ENCODE data around the gene LYRM1. TPM values are rescaled to one million over a fixed set of nuclear protein-coding genes. Genes with fewer than 3 reads are reported as not detected.

LYRM1 gene
- total RNA-seq, 2 donors from 2014 or later: 13.1 to 16.8 TPM

GRCh38 chr16:20956319-20956718, 55.7 kb downstream of the LYRM1 start:
- DNase-seq: no peak
- H3K27me3 Mint-ChIP-seq (ENCODE audit: insufficient read depth): no peaks in the 10 kb centered on the region
- Histone ChIP-seq H3K27me3 (ENCODE audit: control insufficient read depth, insufficient read depth, low read length, poor library complexity, severe bottlenecking) (no peaks in the 10 kb centered on the region), H3K36me3 (ENCODE audit: control insufficient read depth, insufficient read depth, low read length) (no peaks in the 10 kb centered on the region), H3K9me3 (ENCODE audit: control insufficient read depth, low read length) (no peaks in the 10 kb centered on the region), H3K4me1 (ENCODE audit: control insufficient read depth, insufficient read depth, low read length) (no peaks in the 10 kb centered on the region), H3K9ac (ENCODE audit: extremely low read depth, low read length, poor library complexity, severe bottlenecking) (no peak overlapping the region), H3K4me3 (ENCODE audit: low read length) (no peak overlapping the region), H3K27ac (ENCODE audit: low read depth, low read length) (no peak overlapping the region)
- H3K4me1 Mint-ChIP-seq: no peaks in the 10 kb centered on the region
- no peak overlapping the region for H3K27ac Mint-ChIP-seq
- 94 to 100% methylated on average over 1 to 3 of the region's 3 CpGs for WGBS, 2 experiments (ENCODE audit: insufficient coverage in 1 of 2, insufficient read length in 1 of 2)
- no peak overlapping the region for H3K4me3 Mint-ChIP-seq
- H3K9me3 Mint-ChIP-seq: no peaks in the 10 kb centered on the region
- no peaks in the 10 kb centered on the region for H3K36me3 Mint-ChIP-seq (ENCODE audit: low read depth)
- no peak for TF ChIP-seq CTCF (conservative IDR thresholded peaks at IDR 0.05)

GRCh38 chr16:20957153-20957552, 56.6 kb downstream of the LYRM1 start:
- H3K9ac ChIP-seq (ENCODE audit: extremely low read depth, low read length, poor library complexity, severe bottlenecking): no peak overlapping the region
- Mint-ChIP-seq H3K4me1 (no peaks in the 10 kb centered on the region), H3K4me3 (no peak overlapping the region), H3K36me3 (ENCODE audit: low read depth) (no peaks in the 10 kb centered on the region), H3K27ac (no peak overlapping the region), H3K9me3 (no peaks in the 10 kb centered on the region), H3K27me3 (ENCODE audit: insufficient read depth) (no peaks in the 10 kb centered on the region)
- TF ChIP-seq CTCF (conservative IDR thresholded peaks at IDR 0.05): no peak
- 89 to 100% methylated on average over 1 to 2 of the region's 3 CpGs for WGBS, 2 experiments (ENCODE audit: insufficient coverage in 1 of 2, insufficient read length in 1 of 2)
- no peak overlapping the region for H3K4me3 ChIP-seq (ENCODE audit: low read length)
- no peaks in the 10 kb centered on the region for H3K9me3 ChIP-seq (ENCODE audit: control insufficient read depth, low read length)
- no peaks in the 10 kb centered on the region for H3K36me3 ChIP-seq (ENCODE audit: control insufficient read depth, insufficient read depth, low read length)
- H3K4me1 ChIP-seq (ENCODE audit: control insufficient read depth, insufficient read depth, low read length): no peaks in the 10 kb centered on the region
- no peak overlapping the region for H3K27ac ChIP-seq (ENCODE audit: low read depth, low read length)
- DNase-seq: no peak
- H3K27me3 ChIP-seq (ENCODE audit: control insufficient read depth, insufficient read depth, low read length, poor library complexity, severe bottlenecking): no peaks in the 10 kb centered on the region

- no peak for DNase-seq
- H3K4me3 ChIP-seq (ENCODE audit: low read length): no peak overlapping the region
- TF ChIP-seq CTCF (conservative IDR thresholded peaks at IDR 0.05): no peak
- no peak overlapping the region for H3K27ac ChIP-seq (ENCODE audit: low read depth, low read length)
- 89 to 95% methylated on average over 5 of the region's 5 CpGs for WGBS, 2 experiments (ENCODE audit: insufficient coverage in 1 of 2, insufficient read length in 1 of 2)
- Mint-ChIP-seq H3K36me3 (ENCODE audit: low read depth) (no peaks in the 10 kb centered on the region), H3K27me3 (ENCODE audit: insufficient read depth) (no peaks in the 10 kb centered on the region), H3K9me3 (no peaks in the 10 kb centered on the region), H3K4me1 (no peaks in the 10 kb centered on the region), H3K4me3 (no peak overlapping the region), H3K27ac (no peak overlapping the region)
- no peaks in the 10 kb centered on the region for H3K36me3 ChIP-seq (ENCODE audit: control insufficient read depth, insufficient read depth, low read length)
- no peaks in the 10 kb centered on the region for H3K9me3 ChIP-seq (ENCODE audit: control insufficient read depth, low read length)
- H3K27me3 ChIP-seq (ENCODE audit: control insufficient read depth, insufficient read depth, low read length, poor library complexity, severe bottlenecking): no peaks in the 10 kb centered on the region
- no peak overlapping the region for H3K9ac ChIP-seq (ENCODE audit: extremely low read depth, low read length, poor library complexity, severe bottlenecking)
- H3K4me1 ChIP-seq (ENCODE audit: control insufficient read depth, insufficient read depth, low read length): no peaks in the 10 kb centered on the region
Observed at GRCh38 chr16:20960899-20961298, 60.3 kb downstream of the LYRM1 start.

Measured in endodermal cell (in vitro differentiated cells).